K562 (cell line): Measurements from ENCODE around the gene MPL. TPM values are rescaled to one million over a fixed set of nuclear protein-coding genes. Genes with fewer than 3 reads are reported as not detected.

ENCODE experiments used
- ATAC-seq: fragments of 200-7000 bp; cut with Tn5 transposase; 3 replicates; pipeline ENCODE4 v1.9.1; 2020; ENCODE audit warnings: moderate library complexity
- BruUV-seq: library from RNA; stranded (reverse); fragments of 400-500 nt; replicated peaks from 2 replicates; lab custom pipeline; 2021; lab: Mats Ljungman, UMichigan
- CTCF ChIA-PET: fragments of 300-600 bp; formaldehyde crosslinking; extraction: SDS; loops from one replicate; lab custom pipeline; 2021; ENCODE audit warnings: low intra/inter-chr PET ratio; lab: Yijun Ruan, JAX
- POLR2A ChIA-PET: fragments of 300-600, 350-650 bp; sonication (Branson Sonifier 250); formaldehyde crosslinking; extraction: SDS; loops from one replicate; lab custom pipeline; 2021; ENCODE audit warnings: antibody characterized with exemption, inconsistent platforms; lab: Yijun Ruan, JAX
- DNase-seq, 4 experiments: peaks; one replicate each; pipeline versions ENCODE4 v3.0.0 to v3.0.0-alpha.2; 2011 to 2018; ENCODE audit warnings: low spot score in 3 of 4, mixed read lengths in 3 of 4; ENCODE audit errors: extremely low read depth in 1 of 4
- FAIRE-seq: peaks from 2 replicates; lab custom pipeline; 2011; peaks lifted over from hg19 to GRCh38; lab: Jason Lieb, UNC
- H2AFZ ChIP-seq: 2 replicates; pipeline ENCODE4 v1.6.0; 2011; ENCODE audit warnings: low read depth, low read length, control low read depth, inconsistent platforms
- H3K27ac ChIP-seq: fragments of 200-600 bp; 3 replicates; pipeline ENCODE4 v1.8.0; 2011; ENCODE audit warnings: low read depth, mild to moderate bottlenecking, control low read depth, inconsistent platforms, low read length, moderate library complexity, mixed read lengths; ENCODE audit errors: extremely low read depth
- H3K27me3 ChIP-seq, 2 experiments: fragments of 300-600 bp in 1 of 2; 2 replicates in 1 of 2; 3 replicates in 1 of 2; pipeline versions ENCODE4 v1.6.0 to v1.8.0; 2011; ENCODE audit warnings: inconsistent platforms in 2 of 2, low read length in 2 of 2, mild to moderate bottlenecking in 1 of 2, mixed read lengths in 1 of 2, moderate library complexity in 1 of 2; ENCODE audit not compliant: control insufficient read depth in 2 of 2, insufficient read depth in 2 of 2
- H3K36me3 ChIP-seq: fragments of 300-600 bp; 3 replicates; pipeline ENCODE4 v1.8.0; 2011; ENCODE audit warnings: mild to moderate bottlenecking, low read length, inconsistent platforms; ENCODE audit not compliant: control insufficient read depth, insufficient read depth
- H3K4me1 ChIP-seq, 2 experiments: fragments of 200-600 bp in 1 of 2; replicated peaks in 1 of 2; 2 replicates in 1 of 2; 3 replicates in 1 of 2; pipeline versions ENCODE4 v1.5.1 to v1.8.0; 2011; ENCODE audit warnings: inconsistent platforms in 2 of 2, low read length in 2 of 2, mild to moderate bottlenecking in 1 of 2, mixed read lengths in 1 of 2, moderate library complexity in 1 of 2; ENCODE audit not compliant: control insufficient read depth in 2 of 2, insufficient read depth in 2 of 2
- H3K4me2 ChIP-seq: 2 replicates; pipeline ENCODE4 v1.6.1; 2011; ENCODE audit warnings: low read length, control low read depth, inconsistent platforms, mixed read lengths; ENCODE audit not compliant: insufficient read depth
- H3K4me3 ChIP-seq: fragments of 200-600 bp; sonication (generic), shearing (Covaris generic); 2 replicates; pipeline ENCODE4 v1.5.1; 2016; ENCODE audit warnings: control low read depth, inconsistent platforms
- H3K79me2 ChIP-seq: fragments of 200-600 bp; 3 replicates; pipeline ENCODE4 v1.8.0; 2011; ENCODE audit warnings: low read length, inconsistent platforms; ENCODE audit not compliant: control insufficient read depth, insufficient read depth
- H3K9ac ChIP-seq, 2 experiments: 2 replicates each; pipeline versions ENCODE4 v1.6.0 to v1.6.1; 2011; ENCODE audit warnings: low read depth in 2 of 2, low read length in 2 of 2, control low read depth in 1 of 2, inconsistent platforms in 1 of 2, mild to moderate bottlenecking in 1 of 2, mixed read lengths in 1 of 2; ENCODE audit not compliant: insufficient read depth in 1 of 2
- H3K9me1 ChIP-seq: one replicate; pipeline ENCODE4 v1.6.0; 2011; ENCODE audit warnings: inconsistent platforms, mild to moderate bottlenecking, low read length, moderate library complexity; ENCODE audit not compliant: control insufficient read depth, insufficient read depth
- H3K9me3 ChIP-seq: replicated peaks from 2 replicates; pipeline ENCODE4 v1.5.1; 2011; ENCODE audit warnings: low read depth, low read length, inconsistent platforms; ENCODE audit not compliant: control insufficient read depth, insufficient read depth
- H4K20me1 ChIP-seq: replicated peaks from 2 replicates; pipeline ENCODE4 v1.6.1; 2011; ENCODE audit warnings: low read length, inconsistent platforms, mixed read lengths; ENCODE audit not compliant: control insufficient read depth, insufficient read depth
- EZH2 ChIP-seq: IDR thresholded peaks from 2 replicates; pipeline ENCODE4 v1.6.1; 2012; ENCODE audit warnings: low read depth, mild to moderate bottlenecking, inconsistent platforms, low read length, borderline replicate concordance
- HNRNPH1 ChIP-seq: fragments of 200-400 bp; formaldehyde crosslinking; optimal IDR thresholded peaks from 2 replicates; pipeline ENCODE3; 2017; ENCODE audit warnings: low read depth, mild to moderate bottlenecking, low read length, moderate library complexity
- NFE2L1 ChIP-seq: fragments of 450-650 bp; IDR thresholded peaks from 2 replicates; pipeline ENCODE4 v1.6.1; 2016; ENCODE audit warnings: missing genetic modification characterization, low read depth, mild to moderate bottlenecking, missing compliant biosample characterization, moderate library complexity, borderline replicate concordance
- SAP30 ChIP-seq: fragments of 200-600 bp; sonication (generic); IDR thresholded peaks from 2 replicates; pipeline ENCODE4 v1.6.1; 2012; ENCODE audit warnings: borderline replicate concordance, low read depth, mild to moderate bottlenecking, moderate library complexity, low read length, control low read depth, inconsistent platforms; ENCODE audit not compliant: insufficient read depth, poor library complexity, severe bottlenecking
- ZNF174 ChIP-seq: fragments of 250-450 bp; sonication (Bioruptor Pico); IDR thresholded peaks from 2 replicates; pipeline ENCODE4 v1.4.0; 2020; ENCODE audit warnings: mild to moderate bottlenecking
- ZNF77 ChIP-seq: fragments of 250-450 bp; sonication (Bioruptor Pico); IDR thresholded peaks from 2 replicates; pipeline ENCODE4 v1.5.0; 2020
- WGBS: fragments of 100-300 bp; shearing (Covaris generic); methylation state at CpG from one replicate; pipeline ENCODE4 v1.1.6; 2016; ENCODE audit warnings: low coverage, mixed read lengths; ENCODE audit not compliant: insufficient coverage; ENCODE audit errors: missing lambda C conversion rate; 5-methylcytosine and 5-hydroxymethylcytosine counted together
- in situ Hi-C: fragments of 300-500 bp; cut with MboI; formaldehyde crosslinking; loops from 4 replicates; pipeline ENCODE4 v1.15.0; 2018; ENCODE audit warnings: inconsistent platforms, mixed read lengths
- intact Hi-C: fragments of 100-400 bp; cut with micrococcal nuclease; formaldehyde crosslinking; loops from 2 replicates; pipeline ENCODE4 v1.14.2; 2022
- polyA plus RNA-seq, 8 experiments: library from polyadenylated mRNA; depleted of rRNA in 4 of 8; stranded (reverse) in 5 of 8; unstranded in 3 of 8; fragments of >200 nt; fragmentation: Nextera tagmentation in 2 of 8; fragmentation: Illumina TruSeq in 1 of 8; extraction: Ambion mirVana in 2 of 8; extraction: Trizol in 1 of 8; gene quantifications; 2 replicates each; pipeline versions ENCODE4 v1.2.1 to v1.2.3, GENCODE V29; 2011 to 2014; ENCODE audit warnings: inconsistent platforms in 1 of 8, missing spikeins in 1 of 8
- total RNA-seq, 7 experiments: library from RNA; depleted of rRNA in 6 of 7; stranded (reverse); fragments of >200 nt in 6 of 7; fragmentation: Illumina TruSeq in 2 of 7; extraction: Trizol in 2 of 7; gene quantifications; 2 replicates each; pipeline versions ENCODE4 v1.2.1 to v1.2.3, GENCODE V29; 2011 to 2021; ENCODE audit warnings: low replicate concordance in 1 of 7

The MPL gene
- total and polyA plus RNA-seq, 9 of the 15 experiments (the other 6 are each of a cell fraction or from before 2014, with no cell fraction given), result not detected

DNA sequence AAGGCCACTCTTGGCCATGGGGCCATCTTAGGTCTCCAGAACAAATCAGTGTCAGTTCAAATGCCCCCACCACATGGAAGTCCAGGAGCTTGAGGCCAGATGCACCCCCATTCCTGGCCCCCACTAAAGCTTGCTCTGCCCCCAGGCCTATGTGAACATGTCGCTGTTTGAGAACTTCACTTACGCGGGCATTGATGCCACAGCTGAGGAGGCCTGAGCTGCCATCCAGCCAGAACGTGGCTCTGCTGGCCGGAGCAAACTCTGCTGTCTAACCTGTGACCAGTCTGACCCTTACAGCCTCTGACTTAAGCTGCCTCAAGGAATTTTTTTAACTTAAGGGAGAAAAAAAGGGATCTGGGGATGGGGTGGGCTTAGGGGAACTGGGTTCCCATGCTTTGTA, 15.1 kb upstream of the MPL start:
- CTCF ChIA-PET, result no interaction called here
- intact Hi-C loops, result no loop called here
- Histone ChIP-seq H3K79me2 (no peaks in the 10 kb centered on the region), H3K9ac (no peak overlapping the region), H3K4me3 (no peak overlapping the region), H3K9me1 (no peaks in the 10 kb centered on the region), H3K36me3 (no peaks in the 10 kb centered on the region), H2AFZ (no peak overlapping the region), H3K4me1 (peaks cover 3 to 11% of the 10 kb centered on the region in 2 experiments; a peak in 3 of 5 replicates), H3K27me3 (peaks cover 0 to 8% of the 10 kb centered on the region in 2 experiments; a peak in 2 of 5 replicates), H3K9me3 (peaks cover 8% of the 10 kb centered on the region; the same call in 1 of the 2 replicates), H4K20me1 (peaks cover 4% of the 10 kb centered on the region; the same call in 1 of the 2 replicates), H3K4me2 (no peak overlapping the region), H3K27ac (no peak overlapping the region)
- POLR2A ChIA-PET, result interaction anchor here (0.6 to 0.8 kb wide), 2 partner anchors 34 to 92 kb away, joined by 4 to 5 read pairs; no protein-coding TSS in a partner anchor
- DNase-seq (no peak), FAIRE-seq (no peak), ATAC-seq (no peak)
- TF ChIP-seq NFE2L1 (tag) (no peak), SAP30 (no peak), ZNF174 (CRISPR knock-in tag) (no peak), ZNF77 (CRISPR knock-in tag) (no peak), HNRNPH1 (no peak), EZH2 (no peak)
- in situ Hi-C loops, result no loop called here
- 62% methylated on average over 5 of the region's 5 CpGs for WGBS
- no TSS peak for BruUV-seq
